DOHH2 (cell line): Measurements from ENCODE around the gene CHI3L2.

ENCODE experiments used
- H3F3A ChIP-seq: fragments of 200-600 bp; sonication (generic), shearing (Covaris generic); 2 replicates; pipeline ENCODE4 v1.6.0; 2016; ENCODE audit warnings: antibody characterized with exemption, mild to moderate bottlenecking; ENCODE audit not compliant: control insufficient read depth, insufficient read depth
- H3K27ac ChIP-seq: fragments of 200-600 bp; sonication (generic); 2 replicates; pipeline ENCODE4 v1.5.1; 2014; ENCODE audit warnings: low read depth, mild to moderate bottlenecking, low read length, moderate library complexity
- H3K27me3 ChIP-seq: fragments of 200-600 bp; sonication (generic); 2 replicates; pipeline ENCODE4 v1.6.1; 2014; ENCODE audit warnings: mild to moderate bottlenecking, low read length, mixed read lengths; ENCODE audit not compliant: control insufficient read depth
- H3K36me3 ChIP-seq: fragments of 200-600 bp; sonication (generic); 2 replicates; pipeline ENCODE4 v1.6.1; 2014; ENCODE audit warnings: mild to moderate bottlenecking, low read length, moderate library complexity, mixed read lengths; ENCODE audit not compliant: control insufficient read depth
- H3K4me1 ChIP-seq: fragments of 200-600 bp; sonication (generic); 2 replicates; pipeline ENCODE4 v1.6.1; 2014; ENCODE audit warnings: mild to moderate bottlenecking, low read length, mixed read lengths; ENCODE audit not compliant: control insufficient read depth
- H3K4me2 ChIP-seq: fragments of 200-600 bp; sonication (generic); 2 replicates; pipeline ENCODE4 v1.6.0; 2014; ENCODE audit warnings: mild to moderate bottlenecking, low read length, moderate library complexity
- H3K4me3 ChIP-seq: fragments of 200-600 bp; sonication (generic); 2 replicates; pipeline ENCODE4 v1.5.1; 2014; ENCODE audit warnings: mild to moderate bottlenecking, low read length, mixed read lengths
- H3K79me2 ChIP-seq: fragments of 200-600 bp; sonication (generic); 2 replicates; pipeline ENCODE4 v1.6.1; 2014; ENCODE audit warnings: mild to moderate bottlenecking, low read length, mixed read lengths; ENCODE audit not compliant: control insufficient read depth
- H3K9me2 ChIP-seq: fragments of 200-600 bp; sonication (generic); replicated peaks from 2 replicates; pipeline ENCODE4 v1.6.1; 2014; ENCODE audit warnings: mild to moderate bottlenecking, low read length, mixed read lengths; ENCODE audit not compliant: control insufficient read depth
- H3K9me3 ChIP-seq: fragments of 200-600 bp; sonication (generic); 2 replicates; pipeline ENCODE4 v1.6.1; 2014; ENCODE audit warnings: antibody characterized with exemption, low read length, mixed read lengths; ENCODE audit not compliant: control insufficient read depth, insufficient read depth
- H4K20me1 ChIP-seq: fragments of 200-600 bp; sonication (generic); 2 replicates; pipeline ENCODE4 v1.6.0; 2014; ENCODE audit warnings: low read depth, mild to moderate bottlenecking, antibody characterized with exemption, low read length, moderate library complexity; ENCODE audit not compliant: control insufficient read depth, insufficient read depth
- EZH2phosphoT487 ChIP-seq: fragments of 200-600 bp; sonication (generic); IDR thresholded peaks from 2 replicates; pipeline ENCODE4 v1.6.1; 2017; ENCODE audit warnings: borderline replicate concordance, mild to moderate bottlenecking, antibody characterized with exemption, low read length, moderate library complexity, mixed read lengths
- TF ChIP-seq, protein P1 (sequence below): fragments of 200-600 bp; sonication (generic); IDR thresholded peaks from one replicate; pipeline ENCODE4 v1.5.1; 2014; ENCODE audit warnings: antibody characterized with exemption, mild to moderate bottlenecking, low read depth, low read length; ENCODE audit not compliant: poor library complexity, severe bottlenecking

CHI3L2 gene

DNA sequence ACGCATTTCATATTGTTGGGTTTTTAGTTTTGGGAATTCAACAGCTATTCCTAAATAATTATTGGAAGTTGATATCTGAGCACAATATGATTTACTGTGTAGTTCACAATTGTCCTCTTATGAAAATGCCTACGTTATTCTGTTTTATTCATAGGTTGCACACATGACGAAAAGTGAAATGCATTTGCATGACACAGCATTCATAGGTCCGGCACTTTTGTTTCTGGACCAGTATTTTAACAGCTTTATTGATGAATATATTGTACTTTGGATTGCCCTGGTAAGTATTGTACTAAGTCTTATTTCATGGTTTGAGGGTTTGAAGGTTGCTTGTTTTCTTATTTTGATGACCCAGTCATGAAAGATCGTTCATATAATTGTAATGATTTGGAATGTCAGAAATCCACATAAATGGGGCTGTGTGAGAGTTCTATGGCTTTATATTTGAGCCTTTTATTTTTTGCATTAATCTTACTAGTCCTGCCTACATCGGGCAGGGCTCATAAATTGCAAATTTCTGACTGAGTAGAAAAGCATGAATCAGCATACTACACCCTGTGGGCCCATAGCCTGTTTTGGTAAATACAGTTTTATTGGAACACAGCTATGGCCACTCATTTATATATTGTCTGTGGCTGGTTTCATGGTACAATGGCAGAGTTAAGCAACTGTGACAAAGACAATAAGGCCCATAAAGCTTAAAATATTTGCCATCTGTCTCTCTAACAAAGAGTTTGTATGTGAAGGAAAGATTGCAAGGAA is 44.0 kb upstream of the CHI3L2 start:
- Histone ChIP-seq H3K27me3 (no peaks in the 10 kb centered on the region), H3K4me3 (no peak overlapping the region), H3K79me2 (no peaks in the 10 kb centered on the region), H3K9me3 (no peaks in the 10 kb centered on the region), H3K27ac (no peak overlapping the region), H3K36me3 (peaks cover 74% of the 10 kb centered on the region), H3K4me2 (no peak overlapping the region), H4K20me1 (no peaks in the 10 kb centered on the region), H3K4me1 (0 out of 2 replicates have a peak, but pooled peaks cover 3% of the 10 kb centered on the region), H3F3A (peaks cover 4% of the 10 kb centered on the region; the same call in 1 of the 2 replicates), H3K9me2 (no peaks in the 10 kb centered on the region)
- TF ChIP-seq EZH2phosphoT487: no peak
- TF ChIP-seq, protein P1, sequence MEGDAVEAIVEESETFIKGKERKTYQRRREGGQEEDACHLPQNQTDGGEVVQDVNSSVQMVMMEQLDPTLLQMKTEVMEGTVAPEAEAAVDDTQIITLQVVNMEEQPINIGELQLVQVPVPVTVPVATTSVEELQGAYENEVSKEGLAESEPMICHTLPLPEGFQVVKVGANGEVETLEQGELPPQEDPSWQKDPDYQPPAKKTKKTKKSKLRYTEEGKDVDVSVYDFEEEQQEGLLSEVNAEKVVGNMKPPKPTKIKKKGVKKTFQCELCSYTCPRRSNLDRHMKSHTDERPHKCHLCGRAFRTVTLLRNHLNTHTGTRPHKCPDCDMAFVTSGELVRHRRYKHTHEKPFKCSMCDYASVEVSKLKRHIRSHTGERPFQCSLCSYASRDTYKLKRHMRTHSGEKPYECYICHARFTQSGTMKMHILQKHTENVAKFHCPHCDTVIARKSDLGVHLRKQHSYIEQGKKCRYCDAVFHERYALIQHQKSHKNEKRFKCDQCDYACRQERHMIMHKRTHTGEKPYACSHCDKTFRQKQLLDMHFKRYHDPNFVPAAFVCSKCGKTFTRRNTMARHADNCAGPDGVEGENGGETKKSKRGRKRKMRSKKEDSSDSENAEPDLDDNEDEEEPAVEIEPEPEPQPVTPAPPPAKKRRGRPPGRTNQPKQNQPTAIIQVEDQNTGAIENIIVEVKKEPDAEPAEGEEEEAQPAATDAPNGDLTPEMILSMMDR: no peak

GRCh38 chr1:111184663-111185062 is 42.9 kb upstream of the CHI3L2 start:
- H3K4me2 ChIP-seq: no peak overlapping the region
- H4K20me1 ChIP-seq: no peaks in the 10 kb centered on the region
- H3K4me1 ChIP-seq: 0 out of 2 replicates have a peak, but pooled peaks cover 3% of the 10 kb centered on the region
- H3K79me2 ChIP-seq: no peaks in the 10 kb centered on the region
- peaks cover 75% of the 10 kb centered on the region for H3K36me3 ChIP-seq
- H3K27me3 ChIP-seq: no peaks in the 10 kb centered on the region
- no peak overlapping the region for H3K27ac ChIP-seq
- no peaks in the 10 kb centered on the region for H3K9me3 ChIP-seq
- TF ChIP-seq EZH2phosphoT487: no peak
- TF ChIP-seq, protein P1: no peak
- H3F3A ChIP-seq: peaks cover 4% of the 10 kb centered on the region; the same call in 1 of the 2 replicates
- no peak overlapping the region for H3K4me3 ChIP-seq
- no peaks in the 10 kb centered on the region for H3K9me2 ChIP-seq

GRCh38 chr1:111190931-111191451 is 36.5 kb upstream of the CHI3L2 start:
- Histone ChIP-seq H3K27ac (no peak overlapping the region), H3K79me2 (no peaks in the 10 kb centered on the region)
- TF ChIP-seq, protein P1: no peak
- no peak for TF ChIP-seq EZH2phosphoT487

More at GRCh38 chr1:111190931-111191451, 36.5 kb upstream of the CHI3L2 start:
- Histone ChIP-seq H3K4me3 (no peak overlapping the region), H3K9me2 (no peaks in the 10 kb centered on the region), H3K4me2 (no peak overlapping the region), H3F3A (peaks cover 5% of the 10 kb centered on the region; the same call in 1 of the 2 replicates), H3K9me3 (no peaks in the 10 kb centered on the region), H3K36me3 (peaks cover 98% of the 10 kb centered on the region), H4K20me1 (no peaks in the 10 kb centered on the region), H3K4me1 (peaks cover 29% of the 10 kb centered on the region), H3K27me3 (no peaks in the 10 kb centered on the region)
